ENCODE measurements around the gene RNF222. TPM values are rescaled to one million over a fixed set of nuclear protein-coding genes. Genes with fewer than 3 reads are reported as not detected.

The RNF222 gene
- total RNA-seq, 1 experiment from 2014 or later = 0.09 TPM

DNA sequence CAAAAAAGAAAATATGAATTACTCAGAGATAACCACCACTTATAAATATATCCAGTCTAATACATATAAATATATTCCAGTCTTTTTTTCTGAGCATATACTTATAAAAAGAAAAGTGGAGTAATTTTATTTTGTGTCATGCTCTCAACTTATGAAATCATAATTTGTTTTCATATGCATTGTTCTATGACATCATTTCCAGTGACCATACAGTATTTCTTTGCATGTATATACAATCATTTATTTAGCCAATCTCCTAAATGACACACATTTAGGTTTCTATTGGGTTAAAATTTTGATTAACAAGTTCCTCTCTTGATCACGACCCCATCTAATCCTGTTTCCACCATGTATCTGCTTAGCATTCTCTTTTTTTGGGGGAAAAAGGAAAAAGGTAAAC lies 21.7 kb upstream of the RNF222 start:
- no peak overlapping the region for H2BK12ac ChIP-seq (ENCODE audit: insufficient read length, low read depth, low read length)
- no peaks in the 10 kb centered on the region for H3K79me1 ChIP-seq (ENCODE audit: insufficient read depth, low read depth, low read length, poor library complexity, severe bottlenecking)
- no peaks in the 10 kb centered on the region for H3K79me2 ChIP-seq (ENCODE audit: insufficient read depth, low read length)
- no peak overlapping the region for H3K9ac ChIP-seq (ENCODE audit: extremely low read depth, insufficient read length, low read length)
- H3K23ac ChIP-seq (ENCODE audit: insufficient read length, low read depth, low read length) = no peak overlapping the region
- no peak overlapping the region for H4K91ac ChIP-seq (ENCODE audit: insufficient read length, low read depth, low read length)
- Mint-ChIP-seq H3K9me3 (no peaks in the 10 kb centered on the region), H3K4me1 (no peaks in the 10 kb centered on the region), H3K4me3 (no peak overlapping the region), H3K27me3 (ENCODE audit: low read depth) (peaks cover 15% of the 10 kb centered on the region), H3K27ac (no peak overlapping the region), H3K36me3 (ENCODE audit: insufficient read depth in 1 of 3, low read depth in 3 of 3) (no peaks in the 10 kb centered on the region)
- H3K27me3 ChIP-seq (ENCODE audit: insufficient read depth, low read length) = no peaks in the 10 kb centered on the region
- no peak overlapping the region for H2BK5ac ChIP-seq (ENCODE audit: insufficient read length, low read length)
- H3K9me3 ChIP-seq (ENCODE audit: control insufficient read depth, low read depth, low read length) = no peaks in the 10 kb centered on the region
- no peak overlapping the region for H3K14ac ChIP-seq (ENCODE audit: insufficient read depth, low read length)
- DNase-seq = no peak
- no peaks in the 10 kb centered on the region for H4K20me1 ChIP-seq (ENCODE audit: control insufficient read depth, insufficient read depth, insufficient read length)
- no peak overlapping the region for H2BK120ac ChIP-seq (ENCODE audit: low read depth, low read length, poor library complexity, severe bottlenecking)
- WGBS (ENCODE audit: extremely low coverage, insufficient read length, low lambda C conversion rate) = no CpG with 5 or more reads among the region's 1 CpG
- no peaks in the 10 kb centered on the region for H3K23me2 ChIP-seq (ENCODE audit: insufficient read length, low read depth, low read length, poor library complexity, severe bottlenecking)
- no peak overlapping the region for H2BK20ac ChIP-seq (ENCODE audit: low read depth, low read length, poor library complexity, severe bottlenecking)
- H4K5ac ChIP-seq (ENCODE audit: insufficient read length, low read depth, low read length) = no peak overlapping the region
- H2BK15ac ChIP-seq (ENCODE audit: low read depth, low read length) = no peak overlapping the region
- H3K18ac ChIP-seq (ENCODE audit: insufficient read length, low read depth, low read length) = no peak overlapping the region
- no peak for TF ChIP-seq CTCF (conservative IDR thresholded peaks at IDR 0.05)
- no peak overlapping the region for H3K27ac ChIP-seq (ENCODE audit: insufficient read length, low read depth, low read length)
- H3K56ac ChIP-seq (ENCODE audit: insufficient read length, low read depth, low read length) = no peak overlapping the region
- H3K4ac ChIP-seq (ENCODE audit: low read depth, low read length) = no peak overlapping the region
- no peak overlapping the region for H3K4me2 ChIP-seq (ENCODE audit: insufficient read depth, insufficient read length, low read length)
- H3K4me1 ChIP-seq (ENCODE audit: insufficient read depth, low read length) = no peaks in the 10 kb centered on the region
- H4K8ac ChIP-seq (replicated peaks; ENCODE audit: insufficient read length, low read depth, low read length) = no peak overlapping the region
- H2AFZ ChIP-seq (ENCODE audit: low read length) = no peak overlapping the region
- H2AK5ac ChIP-seq (ENCODE audit: insufficient read length, low read length) = no peak overlapping the region
- H3T11ph ChIP-seq (ENCODE audit: low read length) = no peak overlapping the region

Data from H9 (cell line).